SJCRH30 (cell line): ENCODE results near the gene MAGI2. TPM values are rescaled to one million over a fixed set of nuclear protein-coding genes. Genes with fewer than 3 reads are reported as not detected.
"Not testable (repeated sequence)": the region's sequence is repeated elsewhere in the genome, so short reads cannot be mapped to it uniquely, and the experiment has no call there.

ENCODE experiments used
- DNase-seq, 2 experiments: peaks; one replicate each; pipeline ENCODE4 v3.0.0-alpha.2; 2015 to 2020
- H3K27ac ChIP-seq: fragments of 250-450 bp; sonication (Bioruptor Pico); 2 replicates; pipeline ENCODE4 v1.5.1; 2020; ENCODE audit warnings: mild to moderate bottlenecking, moderate library complexity
- H3K27me3 ChIP-seq: fragments of 250-450 bp; sonication (Bioruptor Pico); 2 replicates; pipeline ENCODE4 v1.5.1; 2020; ENCODE audit warnings: mild to moderate bottlenecking, moderate library complexity
- H3K36me3 ChIP-seq: fragments of 250-450 bp; sonication (Bioruptor Pico); 2 replicates; pipeline ENCODE4 v1.5.1; 2020; ENCODE audit warnings: mild to moderate bottlenecking, moderate library complexity
- H3K4me1 ChIP-seq: fragments of 250-450 bp; sonication (Bioruptor Pico); 2 replicates; pipeline ENCODE4 v1.5.1; 2020; ENCODE audit warnings: mild to moderate bottlenecking, moderate library complexity
- H3K4me3 ChIP-seq: fragments of 250-450 bp; sonication (Bioruptor Pico); 2 replicates; pipeline ENCODE4 v1.5.1; 2020; ENCODE audit warnings: mild to moderate bottlenecking, moderate library complexity
- H3K9me3 ChIP-seq: fragments of 250-450 bp; sonication (Bioruptor Pico); replicated peaks from 2 replicates; pipeline ENCODE4 v1.5.1; 2020; ENCODE audit warnings: mild to moderate bottlenecking, moderate library complexity
- total RNA-seq: library from RNA; depleted of rRNA; stranded (reverse); fragments of >200 nt; shearing (Covaris generic); gene quantifications from 2 replicates; pipeline ENCODE4 v1.2.3, GENCODE V29; 2014

Gene MAGI2
- total RNA-seq, 1 experiment from 2014 or later = 2.4 TPM

GRCh38 chr7:79046061-79046460 lies 407.4 kb downstream of the MAGI2 start:
- Histone ChIP-seq H3K4me3 (no peak overlapping the region), H3K9me3 (no peaks in the 10 kb centered on the region), H3K4me1 (no peaks in the 10 kb centered on the region), H3K27me3 (no peaks in the 10 kb centered on the region), H3K27ac (no peak overlapping the region), H3K36me3 (no peaks in the 10 kb centered on the region)
- no peak for DNase-seq

GRCh38 chr7:79037001-79037400 lies 416.5 kb downstream of the MAGI2 start:
- Histone ChIP-seq H3K4me1 (no peaks in the 10 kb centered on the region), H3K27ac (no peak overlapping the region), H3K4me3 (no peak overlapping the region), H3K36me3 (no peaks in the 10 kb centered on the region), H3K27me3 (no peaks in the 10 kb centered on the region; the same call in 1 of the 2 replicates), H3K9me3 (no peaks in the 10 kb centered on the region)
- no peak for DNase-seq

- Histone ChIP-seq H3K36me3 (no peaks in the 10 kb centered on the region), H3K4me1 (no peaks in the 10 kb centered on the region), H3K4me3 (no peak overlapping the region), H3K9me3 (no peaks in the 10 kb centered on the region), H3K27ac (no peak overlapping the region), H3K27me3 (no peaks in the 10 kb centered on the region; the same call in 1 of the 2 replicates)
- no peak for DNase-seq
These were observed 417.1 kb downstream of the MAGI2 start for GRCh38 chr7:79036356-79036755.

- no peak overlapping the region for H3K4me3 ChIP-seq
- H3K27ac ChIP-seq = no peak overlapping the region
- H3K36me3 ChIP-seq = no peaks in the 10 kb centered on the region
- H3K27me3 ChIP-seq = no peaks in the 10 kb centered on the region; the same call in 1 of the 2 replicates
- H3K4me1 ChIP-seq = no peaks in the 10 kb centered on the region
- no peaks in the 10 kb centered on the region for H3K9me3 ChIP-seq
- DNase-seq = no peak
These were observed 417.6 kb downstream of the MAGI2 start for GRCh38 chr7:79035858-79036257.

GRCh38 chr7:79034730-79035129 lies 418.7 kb downstream of the MAGI2 start:
- H3K36me3 ChIP-seq = no peaks in the 10 kb centered on the region
- no peaks in the 10 kb centered on the region for H3K9me3 ChIP-seq
- DNase-seq = no peak
- no peaks in the 10 kb centered on the region; the same call in 1 of the 2 replicates for H3K27me3 ChIP-seq
- H3K4me1 ChIP-seq = no peaks in the 10 kb centered on the region
- no peak overlapping the region for H3K4me3 ChIP-seq
- no peak overlapping the region for H3K27ac ChIP-seq

- H3K27ac ChIP-seq, H3K4me1 ChIP-seq, H3K4me3 ChIP-seq, H3K36me3 ChIP-seq, H3K9me3 ChIP-seq, H3K27me3 ChIP-seq, DNase-seq: not testable (repeated sequence)
These were observed 433.8 kb downstream of the MAGI2 start for GRCh38 chr7:79019711-79020110.

- Histone ChIP-seq H3K27ac (no peak overlapping the region), H3K36me3 (no peaks in the 10 kb centered on the region), H3K9me3 (no peaks in the 10 kb centered on the region), H3K4me3 (no peak overlapping the region), H3K4me1 (no peaks in the 10 kb centered on the region), H3K27me3 (no peaks in the 10 kb centered on the region)
- no peak for DNase-seq
These were observed 441.5 kb downstream of the MAGI2 start for GRCh38 chr7:79011921-79012320.

GRCh38 chr7:79009647-79010046 lies 443.8 kb downstream of the MAGI2 start:
- Histone ChIP-seq H3K36me3 (no peaks in the 10 kb centered on the region), H3K27ac (no peak overlapping the region), H3K4me1 (no peaks in the 10 kb centered on the region), H3K4me3 (no peak overlapping the region), H3K27me3 (no peaks in the 10 kb centered on the region), H3K9me3 (no peaks in the 10 kb centered on the region)
- DNase-seq = no peak

- H3K4me1 ChIP-seq = no peaks in the 10 kb centered on the region
- H3K9me3 ChIP-seq = no peaks in the 10 kb centered on the region
- H3K36me3 ChIP-seq = no peaks in the 10 kb centered on the region
- no peak for DNase-seq
- no peak overlapping the region for H3K27ac ChIP-seq
- no peaks in the 10 kb centered on the region for H3K27me3 ChIP-seq
- H3K4me3 ChIP-seq = no peak overlapping the region
These were observed 444.7 kb downstream of the MAGI2 start for GRCh38 chr7:79008786-79009185.

- no peak for DNase-seq
These were observed 457.5 kb downstream of the MAGI2 start for GRCh38 chr7:78996013-78996412.

GRCh38 chr7:78993341-78993740 lies 460.1 kb downstream of the MAGI2 start:
- Histone ChIP-seq H3K4me1 (no peaks in the 10 kb centered on the region), H3K27me3 (no peaks in the 10 kb centered on the region), H3K36me3 (no peaks in the 10 kb centered on the region), H3K9me3 (no peaks in the 10 kb centered on the region), H3K27ac (no peak overlapping the region), H3K4me3 (no peak overlapping the region)
- DNase-seq = no peak

More at GRCh38 chr7:78996013-78996412, 457.5 kb downstream of the MAGI2 start:
- Histone ChIP-seq H3K4me3 (no peak overlapping the region), H3K27me3 (no peaks in the 10 kb centered on the region), H3K27ac (no peak overlapping the region), H3K9me3 (no peaks in the 10 kb centered on the region), H3K36me3 (no peaks in the 10 kb centered on the region), H3K4me1 (no peaks in the 10 kb centered on the region)

- H3K4me1 ChIP-seq = no peaks in the 10 kb centered on the region
- no peak for DNase-seq
- H3K36me3 ChIP-seq = no peaks in the 10 kb centered on the region
- H3K27ac ChIP-seq = no peak overlapping the region
- H3K27me3 ChIP-seq = no peaks in the 10 kb centered on the region
- H3K4me3 ChIP-seq = no peak overlapping the region
- no peaks in the 10 kb centered on the region for H3K9me3 ChIP-seq
These were observed 468.0 kb downstream of the MAGI2 start for GRCh38 chr7:78985509-78985908.

- Histone ChIP-seq H3K36me3 (no peaks in the 10 kb centered on the region), H3K9me3 (no peaks in the 10 kb centered on the region), H3K27me3 (no peaks in the 10 kb centered on the region), H3K27ac (no peak overlapping the region), H3K4me1 (no peaks in the 10 kb centered on the region), H3K4me3 (no peak overlapping the region)
- DNase-seq = no peak
These were observed 470.0 kb downstream of the MAGI2 start for GRCh38 chr7:78983483-78983882.

- H3K36me3 ChIP-seq = no peaks in the 10 kb centered on the region
- no peaks in the 10 kb centered on the region for H3K9me3 ChIP-seq
- no peak overlapping the region for H3K4me3 ChIP-seq
- no peaks in the 10 kb centered on the region for H3K4me1 ChIP-seq
- no peak overlapping the region for H3K27ac ChIP-seq
- DNase-seq = no peak
- no peaks in the 10 kb centered on the region for H3K27me3 ChIP-seq
These were observed 483.0 kb downstream of the MAGI2 start for GRCh38 chr7:78970440-78970916.

- no peaks in the 10 kb centered on the region for H3K4me1 ChIP-seq
- H3K9me3 ChIP-seq = no peaks in the 10 kb centered on the region
- no peak overlapping the region for H3K4me3 ChIP-seq
- H3K27me3 ChIP-seq = no peaks in the 10 kb centered on the region
- H3K36me3 ChIP-seq = no peaks in the 10 kb centered on the region
- DNase-seq = no peak
- H3K27ac ChIP-seq = no peak overlapping the region
These were observed 484.5 kb downstream of the MAGI2 start for GRCh38 chr7:78968951-78969350.

GRCh38 chr7:78967561-78967960 lies 485.9 kb downstream of the MAGI2 start:
- not testable (repeated sequence) for DNase-seq, H3K4me3 ChIP-seq, H3K27me3 ChIP-seq, H3K4me1 ChIP-seq, H3K36me3 ChIP-seq, H3K9me3 ChIP-seq, H3K27ac ChIP-seq
